Trophoblast cell (in vitro differentiated cells and primary cell): ENCODE data around the gene RMDN2.
A peak's percentile ranks its signal among the peaks of the same experiment; 100 is the strongest.

Source experiments
- DNase-seq, 2 donors: peaks; one replicate each; pipeline ENCODE4 v3.0.0-alpha.2; 2016
- H2AFZ ChIP-seq: 2 replicates; pipeline ENCODE4 v1.6.1; 2013; ENCODE audit warnings: low read length, moderate library complexity, mild to moderate bottlenecking; ENCODE audit not compliant: insufficient read depth, poor library complexity
- H2AK5ac ChIP-seq: 2 replicates; pipeline ENCODE4 v1.6.1; 2013; ENCODE audit warnings: mild to moderate bottlenecking, low read length
- H2BK120ac ChIP-seq: 2 replicates; pipeline ENCODE4 v1.6.1; 2013; ENCODE audit warnings: low read length, mild to moderate bottlenecking, moderate library complexity; ENCODE audit not compliant: insufficient read depth, poor library complexity
- H2BK12ac ChIP-seq: 2 replicates; pipeline ENCODE4 v1.6.1; 2013; ENCODE audit warnings: mild to moderate bottlenecking, low read length, moderate library complexity
- H2BK5ac ChIP-seq: 2 replicates; pipeline ENCODE4 v1.6.1; 2013; ENCODE audit warnings: low read length, low read depth, moderate library complexity, mild to moderate bottlenecking; ENCODE audit not compliant: poor library complexity
- H3K14ac ChIP-seq: 2 replicates; pipeline ENCODE4 v1.6.1; 2013; ENCODE audit warnings: mild to moderate bottlenecking, low read length
- H3K18ac ChIP-seq: 2 replicates; pipeline ENCODE4 v1.6.1; 2013; ENCODE audit warnings: mild to moderate bottlenecking, low read length
- H3K23ac ChIP-seq: 2 replicates; pipeline ENCODE4 v1.6.1; 2013; ENCODE audit warnings: low read length
- H3K27ac ChIP-seq: 2 replicates; pipeline ENCODE4 v1.5.1; 2013; ENCODE audit warnings: low read depth, mild to moderate bottlenecking, inconsistent platforms, low read length, moderate library complexity
- H3K27me3 ChIP-seq: 2 replicates; pipeline ENCODE4 v1.6.1; 2013; ENCODE audit warnings: inconsistent platforms, mild to moderate bottlenecking, low read length, moderate library complexity; ENCODE audit not compliant: insufficient read depth
- H3K36me3 ChIP-seq, 2 experiments: 1 replicate in 1 of 2; 2 replicates in 1 of 2; pipeline ENCODE4 v1.6.1; 2013; ENCODE audit warnings: low read length in 2 of 2, mild to moderate bottlenecking in 2 of 2, moderate library complexity in 1 of 2; ENCODE audit not compliant: insufficient read depth in 2 of 2, control insufficient read depth in 1 of 2
- H3K4ac ChIP-seq: 2 replicates; pipeline ENCODE4 v1.6.1; 2013; ENCODE audit warnings: low read depth, mild to moderate bottlenecking, low read length, moderate library complexity
- H3K4me1 ChIP-seq, 2 experiments: 1 replicate in 1 of 2; 2 replicates in 1 of 2; pipeline ENCODE4 v1.6.1; 2013; ENCODE audit warnings: low read length in 2 of 2, mild to moderate bottlenecking in 2 of 2, moderate library complexity in 1 of 2; ENCODE audit not compliant: insufficient read depth in 2 of 2, control insufficient read depth in 1 of 2
- H3K4me2 ChIP-seq: 2 replicates; pipeline ENCODE4 v1.6.1; 2013; ENCODE audit warnings: inconsistent platforms, mild to moderate bottlenecking, low read length, moderate library complexity
- H3K4me3 ChIP-seq: 2 replicates; pipeline ENCODE4 v1.5.1; 2013; ENCODE audit warnings: mild to moderate bottlenecking, low read depth, low read length, inconsistent platforms
- H3K79me1 ChIP-seq: one replicate; pipeline ENCODE4 v1.6.1; 2013; ENCODE audit warnings: low read length
- H3K79me2 ChIP-seq: 2 replicates; pipeline ENCODE4 v1.6.1; 2013; ENCODE audit warnings: low read length, mild to moderate bottlenecking; ENCODE audit not compliant: control insufficient read depth, insufficient read depth, poor library complexity
- H3K9ac ChIP-seq: 2 replicates; pipeline ENCODE4 v1.6.1; 2013; ENCODE audit warnings: mild to moderate bottlenecking, low read length
- H3K9me3 ChIP-seq: 2 replicates; pipeline ENCODE4 v1.6.1; 2013; ENCODE audit warnings: low read depth, mild to moderate bottlenecking, control low read depth, inconsistent platforms, low read length; ENCODE audit not compliant: insufficient read depth
- H4K12ac ChIP-seq: 2 replicates; pipeline ENCODE4 v1.6.1; 2013; ENCODE audit warnings: low read depth, mild to moderate bottlenecking, low read length, moderate library complexity
- H4K8ac ChIP-seq: 2 replicates; pipeline ENCODE4 v1.6.1; 2013; ENCODE audit warnings: low read depth, mild to moderate bottlenecking, low read length, moderate library complexity
- H4K91ac ChIP-seq: one replicate; pipeline ENCODE4 v1.6.1; 2013; ENCODE audit warnings: low read depth, mild to moderate bottlenecking, low read length, moderate library complexity
- WGBS: extraction: QIAGEN DNeasy Blood & Tissue Kit; methylation state at CpG from one replicate; pipeline ENCODE4 v1.1.7; 2013; ENCODE audit warnings: missing lambda C conversion rate; ENCODE audit not compliant: insufficient read length, insufficient coverage; ENCODE audit errors: extremely low coverage; 5-methylcytosine and 5-hydroxymethylcytosine counted together

Gene RMDN2

DNA sequence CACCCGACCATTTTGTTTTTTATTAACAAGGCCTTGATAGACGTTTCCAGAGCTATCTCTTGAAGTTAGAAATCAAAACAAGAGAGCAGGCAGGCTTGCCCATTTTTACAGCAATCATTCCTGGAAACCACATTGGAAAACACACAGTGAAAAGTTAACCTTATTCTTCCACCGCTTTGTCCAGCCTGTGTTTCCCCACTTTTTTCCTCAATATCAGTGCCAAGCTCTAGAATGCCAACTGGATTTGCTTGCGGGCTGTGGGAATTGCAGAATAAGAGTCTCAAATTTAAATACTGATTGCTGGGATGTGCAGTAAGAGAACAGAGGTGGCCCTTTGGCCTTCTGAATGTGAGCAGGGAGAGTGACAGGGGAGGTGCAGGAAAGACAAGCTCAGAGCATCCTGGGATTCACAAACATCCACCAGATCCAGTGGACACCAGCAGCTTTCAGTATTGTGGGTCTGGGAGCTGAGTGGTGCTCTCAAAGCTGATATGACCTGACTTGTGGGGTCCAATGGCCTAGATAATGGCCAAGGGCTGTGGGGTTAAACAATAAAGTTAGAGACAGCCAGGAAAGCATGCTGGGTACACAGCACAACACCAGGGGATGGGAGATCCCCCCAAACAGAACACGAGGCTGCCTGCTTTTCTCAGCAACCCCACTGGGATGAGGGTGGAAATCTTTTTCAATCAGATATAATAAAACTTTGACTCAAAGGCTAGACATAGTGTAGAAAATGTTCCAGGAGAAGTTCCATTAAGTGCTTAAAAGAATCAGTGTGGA, 135.3 kb downstream of the RMDN2 start:
- Histone ChIP-seq H4K91ac (no peak overlapping the region), H3K4me3 (no peak overlapping the region), H3K27ac (no peak overlapping the region), H3K27me3 (no peaks in the 10 kb centered on the region), H3K18ac (no peak overlapping the region), H2AFZ (no peak overlapping the region), H4K8ac (no peak overlapping the region), H3K4ac (no peak overlapping the region), H3K36me3 (no peaks in the 10 kb centered on the region), H3K4me1 (no peaks in the 10 kb centered on the region), H4K12ac (no peak overlapping the region), H2BK120ac (no peak overlapping the region), H3K79me2 (no peaks in the 10 kb centered on the region), H2BK12ac (no peak overlapping the region), H3K9ac (no peak overlapping the region), H3K14ac (no peak overlapping the region), H3K79me1 (no peaks in the 10 kb centered on the region), H2BK5ac (no peak overlapping the region), H3K9me3 (no peaks in the 10 kb centered on the region), H3K4me2 (no peak overlapping the region), H2AK5ac (no peak overlapping the region), H3K23ac (no peak overlapping the region)
- no peak for DNase-seq
- no CpG with 5 or more reads among the region's 5 CpGs for WGBS

GRCh38 chr2:38064801-38065501, 139.9 kb downstream of the RMDN2 start:
- no peak overlapping the region for H4K91ac ChIP-seq
- no peak overlapping the region for H2BK12ac ChIP-seq
- H3K9ac ChIP-seq: no peak overlapping the region
- no peak overlapping the region for H3K27ac ChIP-seq
- no peak overlapping the region for H3K23ac ChIP-seq
- no peaks in the 10 kb centered on the region for H3K4me1 ChIP-seq
- H3K14ac ChIP-seq: no peak overlapping the region
- H3K79me1 ChIP-seq: no peaks in the 10 kb centered on the region
- no peaks in the 10 kb centered on the region for H3K27me3 ChIP-seq
- H4K8ac ChIP-seq: no peak overlapping the region
- H3K18ac ChIP-seq: no peak overlapping the region
- peak in 1 of 2 donors; percentile 18 for DNase-seq
- H3K36me3 ChIP-seq: no peaks in the 10 kb centered on the region
- no CpG with 5 or more reads among the region's 5 CpGs for WGBS
- no peak overlapping the region for H3K4ac ChIP-seq
- no peak overlapping the region for H2BK5ac ChIP-seq
- H3K4me2 ChIP-seq: no peak overlapping the region
- no peak overlapping the region for H4K12ac ChIP-seq
- no peaks in the 10 kb centered on the region for H3K79me2 ChIP-seq
- H2AK5ac ChIP-seq: no peak overlapping the region
- no peak overlapping the region for H3K4me3 ChIP-seq
- H2AFZ ChIP-seq: no peak overlapping the region
- no peak overlapping the region for H2BK120ac ChIP-seq
- H3K9me3 ChIP-seq: no peaks in the 10 kb centered on the region

DNA sequence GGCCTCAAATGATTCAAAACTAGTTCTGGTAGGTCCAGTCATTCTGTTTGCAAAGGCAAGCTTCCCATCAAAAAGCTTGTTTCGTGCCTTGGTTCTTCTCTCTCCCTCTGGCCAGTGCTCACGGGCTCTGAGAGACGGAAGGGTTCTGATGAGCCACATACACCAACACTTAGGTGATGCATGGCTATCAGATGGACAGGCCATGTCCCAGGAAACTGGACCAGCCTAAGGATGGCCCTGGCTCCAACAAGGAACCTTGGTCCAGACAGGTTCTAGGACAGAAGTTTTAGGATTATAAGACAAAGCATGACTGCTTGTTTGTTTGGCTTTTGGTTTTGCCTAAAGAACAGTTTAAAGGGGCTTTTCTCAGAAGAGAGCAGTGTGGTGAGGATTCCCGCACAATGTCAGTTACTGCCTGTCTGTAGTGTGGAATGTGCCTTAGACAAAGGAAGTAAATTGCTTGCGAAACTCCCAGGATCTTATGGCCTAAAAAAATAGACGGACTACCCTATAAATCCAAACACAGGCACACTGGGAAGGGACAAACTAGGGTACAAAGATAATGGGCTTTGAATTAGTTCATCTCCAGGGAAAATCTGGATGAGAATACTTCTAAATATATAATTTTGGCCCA, 140.5 kb downstream of the RMDN2 start:
- no peak overlapping the region for H3K4ac ChIP-seq
- no peak for DNase-seq
- no peak overlapping the region for H4K12ac ChIP-seq
- H3K27me3 ChIP-seq: no peaks in the 10 kb centered on the region
- H2AFZ ChIP-seq: no peak overlapping the region
- H3K79me1 ChIP-seq: no peaks in the 10 kb centered on the region
- no peak overlapping the region for H2BK120ac ChIP-seq
- H3K18ac ChIP-seq: no peak overlapping the region
- no peak overlapping the region for H3K27ac ChIP-seq
- no peak overlapping the region for H4K8ac ChIP-seq
- no peak overlapping the region for H3K9ac ChIP-seq
- no peak overlapping the region for H2BK12ac ChIP-seq
- WGBS: no CpG with 5 or more reads among the region's 6 CpGs
- H3K4me2 ChIP-seq: no peak overlapping the region
- no peak overlapping the region for H4K91ac ChIP-seq
- H2AK5ac ChIP-seq: no peak overlapping the region
- H3K36me3 ChIP-seq: no peaks in the 10 kb centered on the region
- no peak overlapping the region for H3K23ac ChIP-seq
- H2BK5ac ChIP-seq: no peak overlapping the region
- no peak overlapping the region for H3K4me3 ChIP-seq
- no peaks in the 10 kb centered on the region for H3K79me2 ChIP-seq
- H3K14ac ChIP-seq: no peak overlapping the region
- H3K4me1 ChIP-seq: no peaks in the 10 kb centered on the region
- H3K9me3 ChIP-seq: no peaks in the 10 kb centered on the region

DNA sequence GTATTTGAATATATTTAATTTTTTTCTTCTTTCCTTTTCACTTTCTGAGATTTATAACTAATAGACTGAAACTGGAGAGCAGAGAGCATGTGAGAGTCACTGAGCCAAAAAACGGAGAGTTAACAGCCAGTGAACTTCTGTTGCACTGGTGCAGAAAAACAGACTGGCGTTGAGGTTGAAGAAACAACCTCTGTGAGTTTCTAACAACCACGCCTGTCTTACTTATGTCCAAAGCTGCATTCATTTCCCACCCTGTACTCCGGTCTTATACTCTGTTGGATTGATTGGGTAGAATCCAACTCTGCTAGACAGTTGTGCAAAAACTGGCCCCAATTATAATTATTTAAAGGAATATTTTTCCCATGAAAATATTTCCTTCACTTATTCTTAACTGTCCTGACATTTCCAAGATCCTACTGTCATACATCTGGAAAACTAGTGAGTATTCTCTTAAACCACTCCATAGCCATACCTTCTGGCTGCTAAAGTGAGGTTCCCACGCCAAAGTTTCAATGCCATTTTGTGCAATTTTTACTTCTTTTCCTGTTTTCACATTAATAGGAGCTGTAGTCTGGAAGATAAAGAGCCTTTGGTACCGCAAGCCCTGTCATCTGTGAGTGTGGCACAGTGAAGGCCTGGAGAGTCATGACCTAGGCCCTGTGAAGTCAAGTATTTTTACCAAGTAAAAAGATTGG, 141.5 kb downstream of the RMDN2 start:
- Histone ChIP-seq H2AFZ (no peak overlapping the region), H3K36me3 (peaks cover 0 to 2% of the 10 kb centered on the region in 2 experiments), H3K79me1 (no peaks in the 10 kb centered on the region), H3K23ac (no peak overlapping the region), H4K12ac (no peak overlapping the region), H3K27ac (no peak overlapping the region), H3K9ac (no peak overlapping the region), H3K18ac (no peak overlapping the region), H4K8ac (no peak overlapping the region), H3K4ac (no peak overlapping the region), H4K91ac (no peak overlapping the region), H3K4me1 (no peaks in the 10 kb centered on the region), H3K9me3 (peaks cover 1% of the 10 kb centered on the region), H2AK5ac (no peak overlapping the region), H3K14ac (no peak overlapping the region), H3K79me2 (no peaks in the 10 kb centered on the region), H3K4me3 (no peak overlapping the region), H2BK5ac (no peak overlapping the region), H3K4me2 (no peak overlapping the region), H2BK12ac (no peak overlapping the region), H3K27me3 (no peaks in the 10 kb centered on the region), H2BK120ac (no peak overlapping the region)
- no peak for DNase-seq
- WGBS: no CpG with 5 or more reads among the region's 6 CpGs
